Endometrial microvascular endothelial cells (primary cell): Measurements from ENCODE around the gene PPTC7. TPM values are rescaled to one million over a fixed set of nuclear protein-coding genes. Genes with fewer than 3 reads are reported as not detected.
"Not testable (repeated sequence)": the region's sequence is repeated elsewhere in the genome, so short reads cannot be mapped to it uniquely, and the experiment has no call there.

ENCODE experiments used
- in situ Hi-C: cut with HindIII; loops from 2 replicates; pipeline ENCODE4 v1.10.0; 2017; ENCODE audit warnings: low sequenced_read_pairs, low pct_unique_long_range_greater_than_20kb; ENCODE audit errors: inconsistent ontology term
- total RNA-seq: library from RNA; depleted of rRNA; stranded (reverse); fragments of >200 nt; gene quantifications from one replicate; pipeline ENCODE4 v1.2.3, GENCODE V29; 2015; ENCODE audit errors: inconsistent ontology term

The PPTC7 gene, protein sequence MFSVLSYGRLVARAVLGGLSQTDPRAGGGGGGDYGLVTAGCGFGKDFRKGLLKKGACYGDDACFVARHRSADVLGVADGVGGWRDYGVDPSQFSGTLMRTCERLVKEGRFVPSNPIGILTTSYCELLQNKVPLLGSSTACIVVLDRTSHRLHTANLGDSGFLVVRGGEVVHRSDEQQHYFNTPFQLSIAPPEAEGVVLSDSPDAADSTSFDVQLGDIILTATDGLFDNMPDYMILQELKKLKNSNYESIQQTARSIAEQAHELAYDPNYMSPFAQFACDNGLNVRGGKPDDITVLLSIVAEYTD
- 11.3 TPM for total RNA-seq

DNA sequence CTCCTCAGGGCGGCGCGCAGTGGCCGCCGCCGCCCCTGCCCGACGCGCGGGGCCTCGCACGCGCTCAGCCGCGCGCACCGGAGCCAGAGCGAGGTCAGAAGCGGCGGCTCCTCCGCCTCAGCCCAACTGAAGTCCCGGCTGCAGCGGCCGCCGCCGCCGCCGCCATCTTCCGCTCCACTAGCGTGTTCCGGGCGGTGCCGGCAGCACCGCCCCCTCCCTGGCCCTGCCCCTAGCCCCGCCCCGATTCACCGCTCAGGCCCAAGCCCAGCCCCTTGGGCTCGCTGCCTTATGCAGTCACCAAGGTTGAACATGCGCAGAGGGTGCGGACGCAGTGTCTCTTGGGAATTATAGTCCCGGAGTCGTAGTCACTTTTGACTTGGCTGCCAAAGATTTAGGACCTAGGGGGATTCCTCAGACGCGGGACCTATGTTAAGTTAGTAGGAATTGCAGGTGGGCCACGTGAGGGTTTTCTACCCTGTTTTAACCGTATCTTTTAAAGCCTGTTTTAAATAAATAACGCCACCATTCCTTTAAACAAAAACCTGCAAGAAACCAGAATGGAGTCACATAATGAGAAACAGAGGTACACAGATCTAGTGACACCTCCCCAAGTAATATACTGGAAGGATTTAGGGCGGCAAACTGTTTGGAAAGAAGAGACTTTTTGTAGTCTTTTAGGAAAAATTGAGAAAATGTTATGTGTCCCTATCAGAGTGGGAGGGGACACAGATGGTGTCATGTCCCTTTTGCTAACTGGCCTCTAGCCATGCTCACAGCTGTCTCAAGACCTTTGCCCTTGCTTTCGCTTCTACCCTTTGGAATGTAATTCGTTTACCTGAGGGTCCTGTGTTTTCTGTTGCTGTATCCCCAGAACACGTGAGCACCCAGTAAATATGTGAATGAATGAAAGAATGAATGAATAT, at the start of gene PPTC7:
Gene PPTC7, minus strand, starts transcription at position 182 of the 923 bp plus-strand sequence. CDS start 287 bp downstream, outside the sequence.
- in situ Hi-C loops, result no loop called here

GRCh38 chr12:110627500-110628195, 44.5 kb upstream of the PPTC7 start:
- in situ Hi-C loops, result no loop called here

GRCh38 chr12:110622582-110622981, 39.5 kb upstream of the PPTC7 start:
- in situ Hi-C loops, result no loop called here

DNA sequence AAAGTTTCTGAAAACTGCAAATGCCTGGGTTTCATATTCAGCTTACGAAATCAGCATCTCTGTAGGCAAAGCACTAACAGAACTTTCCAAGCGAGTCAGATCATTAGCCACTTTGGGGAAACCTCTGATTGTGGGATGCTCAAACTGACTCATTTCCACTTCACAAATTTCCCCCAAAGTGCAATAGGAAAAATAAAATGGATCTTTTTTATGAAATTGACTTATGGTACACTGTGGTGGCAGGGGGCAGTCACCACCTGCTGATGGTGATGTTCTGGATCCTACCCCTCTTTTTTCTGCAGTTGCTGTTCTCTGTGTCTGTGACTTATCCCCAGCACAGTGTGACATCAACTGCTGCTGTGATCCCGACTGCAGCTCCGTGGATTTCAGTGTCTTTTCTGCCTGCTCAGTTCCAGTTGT, 36.4 kb upstream of the PPTC7 start:
- in situ Hi-C loops, result no loop called here

GRCh38 chr12:110616471-110617115, 33.5 kb upstream of the PPTC7 start:
- in situ Hi-C loops, result no loop called here

GRCh38 chr12:110615171-110615570, 32.1 kb upstream of the PPTC7 start:
- in situ Hi-C loops, result no loop called here

DNA sequence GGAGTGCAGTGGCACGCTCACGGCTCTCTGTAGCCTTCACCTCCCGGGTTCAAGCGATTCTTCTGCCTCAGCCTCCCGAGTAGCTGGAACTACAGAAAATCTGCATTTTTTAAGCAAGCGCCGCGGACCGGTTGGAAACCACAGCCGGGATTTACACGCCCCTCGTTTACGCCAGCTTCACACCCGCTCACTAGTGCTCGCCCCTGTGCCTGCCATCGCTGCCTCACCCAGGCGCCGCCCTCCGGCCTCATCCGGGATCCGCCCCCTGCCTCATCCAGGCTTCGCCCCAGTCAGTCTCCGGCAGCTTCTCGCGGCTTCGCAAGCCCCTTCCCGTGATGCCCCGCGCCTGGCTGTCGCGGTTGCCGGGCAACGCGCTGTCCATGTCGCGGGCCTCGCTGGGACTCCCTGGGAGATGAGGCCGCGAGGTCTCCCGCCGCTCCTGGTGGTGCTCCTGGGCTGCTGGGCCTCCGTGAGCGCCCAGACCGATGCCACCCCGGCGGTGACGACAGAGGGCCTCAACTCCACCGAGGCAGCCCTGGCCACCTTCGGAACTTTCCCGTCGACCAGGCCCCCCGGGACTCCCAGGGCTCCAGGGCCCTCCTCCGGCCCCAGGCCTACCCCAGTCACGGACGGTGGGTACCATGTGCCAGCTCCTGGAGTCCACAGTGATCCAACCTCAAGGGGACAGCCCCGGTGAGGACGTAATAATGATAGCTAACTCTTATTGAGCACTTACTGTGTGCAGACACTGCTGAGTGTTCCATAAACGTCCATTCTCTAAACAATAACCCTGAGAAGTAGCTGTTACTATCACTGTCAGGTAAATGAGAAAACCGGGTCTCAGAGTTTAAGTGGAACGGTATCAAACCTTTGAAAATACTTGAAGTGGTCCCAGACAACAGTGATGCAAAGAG, 30.9 kb upstream of the PPTC7 start, which contains the start of gene TCTN1:
Gene TCTN1, plus strand, starts transcription at position 359 of the 914 bp plus-strand sequence. Its CDS starts 54 bp downstream, at position 413.
- in situ Hi-C loops, result no loop called here

- in situ Hi-C loops, result no loop called here
These were observed 30.1 kb upstream of the PPTC7 start for GRCh38 chr12:110613071-110613770.

GRCh38 chr12:110606253-110606611, 23.1 kb upstream of the PPTC7 start:
- in situ Hi-C loops, result no loop called here

GRCh38 chr12:110602085-110602814, 19.1 kb upstream of the PPTC7 start:
- in situ Hi-C loops, result not testable (repeated sequence)

DNA sequence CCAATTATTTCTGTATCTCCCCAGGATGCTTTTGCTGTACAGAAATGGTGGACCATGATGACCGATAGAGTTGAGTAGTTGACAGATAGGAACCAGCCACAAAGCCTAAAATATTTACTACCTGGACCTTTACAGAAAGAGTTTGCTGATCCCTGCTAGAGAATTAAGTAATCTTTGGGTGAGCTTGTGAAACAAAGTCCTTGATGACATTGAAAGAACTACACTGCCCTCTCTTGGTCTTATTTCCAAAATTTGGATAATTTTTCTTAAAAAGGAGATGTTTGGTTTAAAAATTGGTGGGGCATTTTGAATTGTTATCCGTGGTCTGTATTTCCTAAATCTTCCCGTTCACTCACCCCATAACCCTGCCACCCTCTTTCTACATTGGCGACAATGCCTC, 17.1 kb upstream of the PPTC7 start:
- in situ Hi-C loops, result no loop called here

- in situ Hi-C loops, result no loop called here
These were observed 16.2 kb upstream of the PPTC7 start for GRCh38 chr12:110599334-110599733.

DNA sequence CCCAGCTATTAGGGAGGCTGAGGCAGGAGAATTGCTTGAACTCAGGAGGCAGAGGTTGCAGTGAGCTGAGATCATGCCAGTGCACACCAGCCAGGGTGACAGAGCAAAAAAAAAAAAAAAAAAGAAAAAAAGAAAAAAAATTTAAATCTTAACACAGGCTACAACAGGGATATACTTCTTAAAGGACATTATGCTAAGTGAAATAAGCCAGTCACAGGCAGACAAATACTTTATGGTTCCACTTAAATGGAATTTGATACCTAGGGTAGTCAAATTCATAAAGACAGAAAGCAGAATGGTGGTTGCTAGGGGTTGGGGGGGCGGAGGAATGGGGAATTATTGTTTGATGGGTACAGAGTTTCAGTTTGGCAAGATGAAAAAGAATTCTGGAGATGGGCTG, 14.8 kb upstream of the PPTC7 start:
- in situ Hi-C loops, result no loop called here

GRCh38 chr12:110592919-110593318, 9.8 kb upstream of the PPTC7 start:
- in situ Hi-C loops, result not testable (repeated sequence)

DNA sequence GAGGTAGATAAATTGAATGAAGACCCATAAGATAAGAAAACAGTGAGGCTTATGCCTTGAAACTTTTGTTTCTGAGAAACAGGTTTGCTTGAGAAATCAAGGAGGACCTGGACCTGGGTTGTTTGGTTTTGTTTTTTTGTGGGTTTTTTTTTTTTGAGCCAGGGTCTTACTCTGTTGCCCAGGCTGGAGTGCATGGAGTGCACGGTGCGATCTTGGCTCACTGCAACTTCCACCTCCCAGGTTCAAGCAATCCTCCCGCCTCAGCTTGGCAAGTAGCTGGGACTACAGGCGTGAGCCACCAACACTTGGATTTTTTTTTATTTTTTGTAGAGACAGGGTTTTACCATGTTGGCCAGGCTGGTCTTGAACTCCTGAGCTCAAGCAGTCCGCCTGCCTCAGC, 9.0 kb upstream of the PPTC7 start:
- in situ Hi-C loops, result no loop called here

DNA sequence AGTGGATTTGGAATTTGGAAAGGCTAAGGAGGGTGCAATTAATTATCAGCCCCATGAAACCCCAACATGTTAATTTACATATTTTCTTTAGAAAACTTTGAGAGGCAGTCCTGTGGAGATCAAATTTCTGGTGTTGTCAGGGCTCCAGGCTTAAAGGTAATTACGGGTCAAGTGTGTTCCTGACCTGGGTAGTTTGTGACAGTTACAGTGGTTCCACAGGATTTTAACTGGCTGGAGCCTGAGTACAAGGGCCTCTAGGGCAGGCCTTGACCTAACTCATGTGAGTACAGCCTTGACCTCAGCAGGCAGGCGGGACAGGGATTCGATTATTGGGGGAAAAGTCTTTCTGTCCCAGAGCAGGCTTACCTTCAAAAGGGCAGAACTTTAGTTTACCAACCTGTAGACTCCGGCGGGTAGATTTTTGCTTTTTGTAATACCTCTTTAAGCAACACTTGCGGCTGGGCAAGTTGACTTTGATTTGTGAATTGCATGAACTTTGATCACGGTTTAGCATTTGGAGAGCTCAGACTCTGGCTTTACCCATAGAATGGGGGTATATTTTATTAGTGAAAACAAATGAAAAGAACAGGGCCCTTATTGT, 8.4 kb upstream of the PPTC7 start:
- in situ Hi-C loops, result no loop called here
